ENCODE results near the gene EIF4H.

EIF4H gene

GRCh38 chr7:74173866-74174605 lies at the start of gene EIF4H:
EIF4H (plus strand) TSS chr7:74174356; CDS start chr7:74174384, 28 bp downstream.
- no peak for TF ChIP-seq CTCF (IDR thresholded peaks at IDR 0.05)

GRCh38 chr7:74126220-74126880 lies 47.8 kb upstream of the EIF4H start:
- no peak for TF ChIP-seq CTCF (IDR thresholded peaks at IDR 0.05)

- no peak for TF ChIP-seq CTCF (IDR thresholded peaks at IDR 0.05)
Observed at GRCh38 chr7:74129887-74130286, 44.3 kb upstream of the EIF4H start.

GRCh38 chr7:74130518-74130917 lies 43.6 kb upstream of the EIF4H start:
- no peak for TF ChIP-seq CTCF (IDR thresholded peaks at IDR 0.05)

- TF ChIP-seq CTCF (IDR thresholded peaks at IDR 0.05), result no peak
Observed at GRCh38 chr7:74134117-74134620, 40.0 kb upstream of the EIF4H start.

GRCh38 chr7:74138334-74138867 lies 35.8 kb upstream of the EIF4H start:
- TF ChIP-seq CTCF (IDR thresholded peaks at IDR 0.05), result no peak

- TF ChIP-seq CTCF (IDR thresholded peaks at IDR 0.05), result no peak
Observed at GRCh38 chr7:74138945-74139843, 35.0 kb upstream of the EIF4H start.
